ENCODE data around the gene ARHGAP25. TPM values are rescaled to one million over a fixed set of nuclear protein-coding genes. Genes with fewer than 3 reads are reported as not detected.

The ARHGAP25 gene
- total RNA-seq, 1 experiment from 2014 or later: 6.2 TPM

GRCh38 chr2:68757081-68757480 is 22.5 kb downstream of the ARHGAP25 start:
- CTCF ChIA-PET: no interaction called here
- DNase-seq (ENCODE audit: low spot score): no peak
- Histone ChIP-seq H3K36me3 (ENCODE audit: insufficient read depth, low read length, poor library complexity, severe bottlenecking) (no peaks in the 10 kb centered on the region), H3K4me1 (ENCODE audit: insufficient read depth, low read length, poor library complexity, severe bottlenecking) (peaks cover 6% of the 10 kb centered on the region), H3K27ac (ENCODE audit: low read depth, low read length, poor library complexity, severe bottlenecking) (no peak overlapping the region), H3K27me3 (replicated peaks; ENCODE audit: insufficient read depth, low read depth, low read length, poor library complexity) (no peaks in the 10 kb centered on the region), H3K9me3 (ENCODE audit: low read depth, low read length, poor library complexity, severe bottlenecking) (peaks cover 5% of the 10 kb centered on the region), H3K4me3 (ENCODE audit: low read depth, low read length, poor library complexity, severe bottlenecking) (no peak overlapping the region)
- POLR2A ChIA-PET (ENCODE audit: low non-redundant PET): no interaction called here
- intact Hi-C loops (cut with micrococcal nuclease; ENCODE audit: unreplicated experiment): no loop called here
- BruUV-seq (replicated peaks): no TSS peak
- TF ChIP-seq EZH2 (IDR thresholded peaks at IDR 0.05; ENCODE audit: borderline replicate concordance, low read depth, low read length, poor library complexity, severe bottlenecking): no peak
- TF ChIP-seq CTCF (conservative IDR thresholded peaks at IDR 0.05; ENCODE audit: low read depth, low read length): no peak

GRCh38 chr2:68762100-68762499 is 27.5 kb downstream of the ARHGAP25 start:
- DNase-seq (ENCODE audit: low spot score): no peak
- no peak overlapping the region for H3K4me3 ChIP-seq (ENCODE audit: low read depth, low read length, poor library complexity, severe bottlenecking)
- no peaks in the 10 kb centered on the region for H3K4me1 ChIP-seq (ENCODE audit: insufficient read depth, low read length, poor library complexity, severe bottlenecking)
- BruUV-seq (replicated peaks): no TSS peak
- no peaks in the 10 kb centered on the region for H3K36me3 ChIP-seq (ENCODE audit: insufficient read depth, low read length, poor library complexity, severe bottlenecking)
- intact Hi-C loops (cut with micrococcal nuclease; ENCODE audit: unreplicated experiment): no loop called here
- POLR2A ChIA-PET (ENCODE audit: low non-redundant PET): no interaction called here
- no peaks in the 10 kb centered on the region for H3K9me3 ChIP-seq (ENCODE audit: low read depth, low read length, poor library complexity, severe bottlenecking)
- no peaks in the 10 kb centered on the region for H3K27me3 ChIP-seq (replicated peaks; ENCODE audit: insufficient read depth, low read depth, low read length, poor library complexity)
- CTCF ChIA-PET: no interaction called here
- no peak overlapping the region for H3K27ac ChIP-seq (ENCODE audit: low read depth, low read length, poor library complexity, severe bottlenecking)
- TF ChIP-seq CTCF (conservative IDR thresholded peaks at IDR 0.05; ENCODE audit: low read depth, low read length): no peak
- no peak for TF ChIP-seq EZH2 (IDR thresholded peaks at IDR 0.05; ENCODE audit: borderline replicate concordance, low read depth, low read length, poor library complexity, severe bottlenecking)

GRCh38 chr2:68762665-68763064 is 28.1 kb downstream of the ARHGAP25 start:
- no peaks in the 10 kb centered on the region for H3K9me3 ChIP-seq (ENCODE audit: low read depth, low read length, poor library complexity, severe bottlenecking)
- intact Hi-C loops (cut with micrococcal nuclease; ENCODE audit: unreplicated experiment): no loop called here
- H3K27me3 ChIP-seq (replicated peaks; ENCODE audit: insufficient read depth, low read depth, low read length, poor library complexity): no peaks in the 10 kb centered on the region
- no peaks in the 10 kb centered on the region for H3K4me1 ChIP-seq (ENCODE audit: insufficient read depth, low read length, poor library complexity, severe bottlenecking)
- H3K27ac ChIP-seq (ENCODE audit: low read depth, low read length, poor library complexity, severe bottlenecking): no peak overlapping the region
- TF ChIP-seq CTCF (conservative IDR thresholded peaks at IDR 0.05; ENCODE audit: low read depth, low read length) (no peak), EZH2 (IDR thresholded peaks at IDR 0.05; ENCODE audit: borderline replicate concordance, low read depth, low read length, poor library complexity, severe bottlenecking) (no peak)
- BruUV-seq (replicated peaks): no TSS peak
- POLR2A ChIA-PET (ENCODE audit: low non-redundant PET): no interaction called here
- H3K4me3 ChIP-seq (ENCODE audit: low read depth, low read length, poor library complexity, severe bottlenecking): no peak overlapping the region
- no peak for DNase-seq (ENCODE audit: low spot score)
- H3K36me3 ChIP-seq (ENCODE audit: insufficient read depth, low read length, poor library complexity, severe bottlenecking): no peaks in the 10 kb centered on the region
- CTCF ChIA-PET: no interaction called here

Data from A673 (cell line).